Islet precursor cell (in vitro differentiated cells): Measurements from ENCODE around the gene SFMBT2.
"Not testable (repeated sequence)": the region's sequence is repeated elsewhere in the genome, so short reads cannot be mapped to it uniquely, and the experiment has no call there.

Experiments used
- DNase-seq: peaks from one replicate; pipeline ENCODE4 v3.0.0-alpha.2; 2018

Gene SFMBT2

DNA sequence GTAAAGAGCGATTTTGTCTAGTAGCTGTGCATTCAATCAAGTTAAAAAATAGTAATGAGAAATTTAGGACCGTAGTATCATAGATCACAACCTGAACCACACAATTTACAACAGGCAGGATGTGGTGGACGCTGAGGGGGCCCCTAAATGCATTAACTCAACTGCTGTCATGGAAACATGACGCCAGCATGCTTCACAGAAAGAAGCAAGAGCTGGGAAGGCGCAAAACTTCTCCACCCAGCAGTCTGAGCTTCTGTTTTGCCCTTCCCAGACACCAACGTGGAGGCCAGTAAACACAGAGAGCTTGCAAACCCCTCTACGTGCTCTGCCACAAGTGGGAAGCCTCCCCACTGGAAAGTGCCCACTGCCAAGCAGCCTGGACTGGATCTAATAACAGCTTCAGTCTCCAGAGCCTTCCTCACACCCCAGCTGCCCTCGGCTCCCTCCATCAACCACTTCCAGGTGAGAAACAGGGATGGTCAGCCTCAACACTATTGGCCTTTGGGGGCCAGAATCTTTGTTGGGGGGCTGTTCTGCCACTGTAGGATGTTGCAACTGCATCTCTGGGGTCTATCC is 151.8 kb downstream of the SFMBT2 start:
- no peak for DNase-seq

GRCh38 chr10:7255517-7255916 is 155.3 kb downstream of the SFMBT2 start:
- no peak for DNase-seq

DNA sequence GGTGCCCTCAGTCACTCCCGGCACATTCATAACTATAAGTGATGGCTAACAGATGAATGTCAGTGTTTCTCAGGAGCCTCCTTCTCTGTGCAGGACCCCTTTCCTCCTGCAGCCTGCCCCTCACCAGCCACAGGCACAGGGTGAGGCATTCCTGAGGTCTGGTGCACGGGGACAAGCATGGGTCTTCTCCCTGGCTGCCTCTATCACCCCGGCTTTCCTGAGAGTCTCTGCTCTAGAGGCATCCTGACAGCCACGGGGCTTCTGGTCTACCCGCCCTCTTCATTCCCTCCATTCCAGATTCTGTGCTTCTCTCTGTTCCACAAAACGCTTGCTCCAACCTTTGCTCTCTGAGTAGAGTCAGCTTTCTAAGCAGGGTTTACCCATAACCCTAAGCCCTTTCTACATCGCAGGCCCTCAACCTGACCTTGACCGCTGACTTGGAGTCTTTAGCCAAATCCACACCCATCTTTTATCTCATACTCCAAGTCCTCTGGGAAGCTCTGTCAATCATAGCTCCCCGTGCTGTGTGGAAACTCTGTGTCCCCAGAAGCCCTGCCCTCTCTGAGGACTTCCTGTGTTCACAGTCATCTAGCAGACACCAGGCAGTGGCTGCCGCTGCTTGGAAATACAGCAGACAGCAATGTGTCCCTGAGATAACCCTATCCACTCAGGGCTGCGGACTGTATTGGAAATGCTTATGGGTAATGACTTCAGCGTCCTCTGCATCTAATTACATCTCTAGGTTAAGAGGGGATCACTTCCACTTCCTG is 159.0 kb downstream of the SFMBT2 start:
- no peak for DNase-seq

- no peak for DNase-seq
These were observed 160.6 kb downstream of the SFMBT2 start for GRCh38 chr10:7250236-7250635.

- no peak for DNase-seq
These were observed 162.2 kb downstream of the SFMBT2 start for GRCh38 chr10:7248585-7249164.

DNA sequence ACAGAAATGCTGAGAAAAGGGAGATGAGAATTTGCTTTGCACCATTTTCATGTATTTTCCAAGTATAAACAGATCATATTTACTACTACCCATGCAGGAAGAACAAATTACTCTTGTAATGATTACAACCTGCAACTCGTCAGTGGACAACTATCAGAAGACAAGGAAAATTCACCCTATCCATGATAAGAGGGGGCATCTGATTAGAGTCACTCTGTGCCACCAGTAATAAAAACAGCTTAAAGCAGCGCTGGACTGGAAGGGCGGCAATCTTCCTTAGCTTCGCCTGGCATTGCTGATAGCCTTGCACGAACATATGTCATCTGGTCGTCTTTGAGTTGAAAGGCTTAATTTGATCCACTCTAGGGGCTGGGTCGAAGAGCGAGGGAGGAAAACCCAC is 162.7 kb downstream of the SFMBT2 start:
- no peak for DNase-seq

- DNase-seq: no peak
These were observed 165.3 kb downstream of the SFMBT2 start for GRCh38 chr10:7245505-7245904.

- DNase-seq: no peak
These were observed 167.0 kb downstream of the SFMBT2 start for GRCh38 chr10:7243873-7244272.

- DNase-seq: no peak
These were observed 167.7 kb downstream of the SFMBT2 start for GRCh38 chr10:7243139-7243538.

DNA sequence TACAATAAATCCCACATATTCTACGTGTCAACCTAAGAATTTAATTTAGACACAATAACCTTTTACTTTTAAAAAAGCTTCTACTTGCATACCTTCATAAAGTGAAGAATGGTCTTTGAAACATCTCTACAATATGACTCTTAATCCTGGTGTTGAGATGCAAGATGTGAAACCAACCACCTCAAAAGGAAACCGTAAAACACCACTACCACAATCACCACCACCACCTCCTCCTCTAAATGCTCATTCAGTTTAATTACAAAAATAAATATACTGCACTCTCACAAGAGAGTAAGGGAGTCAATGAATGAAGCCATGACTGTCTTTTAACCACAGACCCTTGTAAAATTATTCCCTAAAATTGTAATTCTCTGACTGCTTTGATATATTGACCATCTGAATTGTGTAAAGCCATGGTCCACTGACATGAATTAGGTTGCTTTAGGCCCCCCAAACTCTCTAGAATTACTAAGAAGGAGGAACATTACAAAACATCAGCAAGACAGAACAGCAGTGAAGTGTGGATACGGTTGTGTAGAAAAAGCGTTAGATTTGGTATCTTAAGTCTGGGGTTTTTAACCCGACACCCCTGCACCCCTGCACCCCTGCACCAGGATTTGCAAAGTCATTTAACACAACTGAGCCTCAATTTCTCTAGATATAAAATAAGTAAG is 171.4 kb downstream of the SFMBT2 start:
- no peak for DNase-seq

DNA sequence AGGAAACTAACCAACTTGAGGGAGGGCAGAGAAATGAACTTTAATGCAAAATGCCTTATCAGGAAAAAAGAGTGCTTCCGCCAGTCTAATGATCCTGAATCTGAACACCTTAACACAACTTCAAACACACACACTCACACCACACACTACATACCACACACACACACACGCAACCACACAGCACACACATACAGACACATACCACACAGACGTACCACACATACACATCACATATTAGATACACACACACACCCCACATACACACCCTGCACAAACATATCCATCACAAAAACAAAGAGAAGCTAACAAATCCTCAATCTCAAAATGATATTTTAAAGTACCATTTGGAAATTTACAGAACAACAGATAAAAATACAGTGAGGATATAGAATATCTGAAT is 175.5 kb downstream of the SFMBT2 start:
- no peak for DNase-seq

GRCh38 chr10:7234109-7234508 is 176.7 kb downstream of the SFMBT2 start:
- DNase-seq: no peak

- peak; percentile 80 for DNase-seq
These were observed 177.4 kb downstream of the SFMBT2 start for GRCh38 chr10:7233259-7233991.

DNA sequence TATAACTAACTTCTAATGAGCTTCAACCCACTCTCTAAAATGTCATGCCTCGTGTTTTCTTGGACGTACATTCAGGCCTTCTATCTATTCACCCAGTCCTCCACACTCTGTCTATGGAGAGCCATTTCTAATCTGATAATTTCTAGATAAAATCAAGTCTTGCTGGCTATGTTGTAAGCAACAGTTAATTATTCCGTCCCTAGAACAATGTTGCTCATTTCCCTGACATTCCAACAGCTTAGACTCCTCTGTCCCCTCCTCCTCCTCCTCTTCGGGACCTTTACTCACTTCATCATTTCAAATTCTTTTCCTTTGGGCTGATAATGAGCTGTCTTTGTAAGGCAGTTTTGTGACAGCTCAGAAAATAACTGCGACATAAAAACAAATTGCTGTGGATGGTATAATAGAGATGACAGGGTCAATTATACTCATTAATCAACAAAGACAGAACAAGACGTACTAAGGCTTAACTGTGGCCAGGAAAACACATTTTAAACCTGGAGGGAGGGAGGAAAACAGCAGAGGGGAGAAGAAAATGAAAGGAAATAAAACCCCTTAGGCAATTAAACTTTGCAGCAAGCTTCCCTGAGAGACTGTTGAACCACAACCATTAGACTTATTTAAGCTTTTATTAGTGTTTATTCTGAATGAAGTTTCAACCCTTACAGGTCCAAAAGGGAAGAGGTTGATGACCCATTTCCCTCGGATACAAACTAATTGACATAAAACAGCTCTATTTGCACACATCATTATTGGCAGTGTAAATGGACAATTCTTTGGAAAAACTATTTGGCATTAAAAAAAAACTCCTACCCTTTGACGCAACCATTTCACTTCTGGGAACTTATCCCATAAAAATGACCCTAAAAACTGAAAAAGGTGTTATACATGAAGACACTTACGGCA is 179.1 kb downstream of the SFMBT2 start:
- no peak for DNase-seq

DNA sequence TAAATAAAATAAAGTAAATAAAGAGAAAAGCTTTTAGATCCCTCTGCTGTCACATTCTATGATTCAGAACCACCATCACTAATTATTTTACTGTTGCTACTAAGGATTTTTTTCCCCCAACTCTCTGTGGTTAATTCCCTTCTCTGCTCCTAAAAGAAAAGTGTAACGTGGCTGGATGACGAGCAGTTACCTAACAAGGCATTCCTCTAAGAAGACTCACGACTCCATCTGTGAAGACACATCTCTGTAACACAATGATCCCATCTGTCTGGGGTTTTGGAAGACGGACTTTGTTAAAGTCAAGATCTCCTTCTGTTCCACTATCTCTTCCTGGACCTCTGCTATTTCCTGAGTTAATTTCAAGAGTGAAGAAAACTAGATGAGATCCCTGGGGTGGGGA is 179.9 kb downstream of the SFMBT2 start:
- no peak for DNase-seq

DNA sequence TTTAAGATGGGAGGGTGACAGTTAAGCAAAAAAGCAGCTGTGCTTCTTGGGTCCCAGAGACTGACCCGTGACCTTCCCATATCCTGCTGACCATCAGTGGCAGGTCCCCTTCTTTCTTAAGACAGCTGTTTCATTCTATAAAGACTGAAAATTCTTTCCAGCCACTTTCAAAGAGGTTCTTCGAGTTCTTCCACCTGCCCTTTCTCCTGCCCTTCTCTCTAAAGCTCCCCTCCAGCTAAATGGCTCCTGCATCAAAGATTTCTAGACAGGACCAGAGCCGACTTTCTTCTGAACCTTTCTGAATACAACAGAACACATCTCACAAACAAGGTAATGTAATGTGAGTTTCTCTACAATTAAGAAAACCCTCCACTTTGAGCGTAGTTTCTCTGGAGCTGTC is 180.8 kb downstream of the SFMBT2 start:
- DNase-seq: no peak

GRCh38 chr10:7225133-7225532 is 185.7 kb downstream of the SFMBT2 start:
- DNase-seq: no peak

GRCh38 chr10:7218968-7219367 is 191.9 kb downstream of the SFMBT2 start:
- DNase-seq: no peak

DNA sequence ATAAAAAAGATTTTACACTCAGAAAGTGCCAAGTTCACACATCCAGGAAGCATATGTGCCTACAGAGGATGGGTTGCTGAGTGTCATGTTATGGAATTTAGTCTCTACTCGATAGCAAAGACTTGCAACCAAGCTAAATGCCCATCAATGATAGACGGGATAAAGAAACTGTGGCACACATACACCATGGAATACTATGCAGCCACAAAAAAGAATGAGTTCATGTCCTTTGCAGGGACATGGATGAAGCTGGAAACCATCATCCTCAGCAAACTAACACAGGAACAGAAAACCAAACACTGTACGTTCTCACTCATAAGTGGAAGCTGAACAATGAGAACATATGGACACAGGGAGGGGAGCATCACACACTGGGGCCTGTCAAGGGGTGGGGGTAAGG is 198.1 kb downstream of the SFMBT2 start:
- not testable (repeated sequence) for DNase-seq

DNA sequence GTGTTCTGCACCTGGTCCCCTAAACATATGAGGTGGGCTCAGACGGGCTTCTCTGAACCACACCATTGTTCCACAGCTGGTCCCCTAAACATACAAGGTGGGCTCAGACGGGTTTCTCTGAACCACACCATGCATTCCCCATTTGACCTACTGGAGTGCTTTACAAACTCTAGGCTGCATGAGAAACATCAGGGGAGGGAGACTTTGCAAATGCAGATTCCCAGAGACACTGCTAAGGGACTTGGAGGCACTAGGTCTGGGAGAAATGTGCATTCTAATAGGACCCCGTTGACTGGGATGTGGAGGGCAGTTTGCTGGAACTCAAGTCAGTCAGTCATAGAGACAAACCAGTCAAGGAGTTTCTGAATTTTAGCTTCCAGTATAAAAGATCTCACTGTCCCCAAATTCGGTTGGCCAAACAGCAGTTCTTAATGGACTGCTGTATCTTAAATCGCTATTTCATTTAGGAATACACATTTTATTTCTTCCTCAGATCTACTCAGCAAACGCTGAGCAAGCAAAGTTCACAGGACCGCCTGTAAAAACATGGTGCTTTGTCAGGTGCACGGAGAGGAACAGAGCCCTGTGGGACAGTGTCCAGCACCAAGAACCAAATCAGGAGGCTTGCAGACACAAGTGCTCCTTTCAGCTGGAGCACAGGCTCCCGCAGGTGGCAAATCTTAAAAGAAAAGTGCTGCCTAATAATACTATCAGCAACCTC is 198.8 kb downstream of the SFMBT2 start:
- no peak for DNase-seq

DNA sequence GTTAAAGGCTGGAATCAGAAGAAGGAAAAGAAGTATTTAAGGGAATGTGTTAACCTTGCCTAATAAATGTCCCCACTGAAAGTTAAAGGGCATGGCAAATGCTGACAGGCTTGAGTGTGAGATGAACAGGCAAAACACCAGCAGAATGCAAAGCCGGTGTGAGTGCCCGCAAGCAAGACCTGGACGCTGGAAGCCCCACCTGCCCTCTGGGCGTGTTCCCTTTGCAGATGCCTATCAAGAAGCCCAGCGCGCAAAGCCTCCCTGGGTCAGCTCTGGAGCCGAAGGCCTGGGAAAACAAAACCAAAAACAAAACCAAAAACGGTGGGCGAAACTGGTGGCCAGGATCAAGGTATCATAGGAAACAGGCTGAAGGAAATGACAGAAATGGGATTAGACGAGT is 200.3 kb downstream of the SFMBT2 start:
- peak; percentile 62 for DNase-seq
